A673 (cell line): Measurements from ENCODE around the gene COL4A1. TPM values are rescaled to one million over a fixed set of nuclear protein-coding genes. Genes with fewer than 3 reads are reported as not detected.

Experiments used
- BruUV-seq: library from RNA; stranded (reverse); fragments of 400-500 nt; replicated peaks from 2 replicates; lab custom pipeline; 2021; lab: Mats Ljungman, UMichigan
- CTCF ChIA-PET: fragments of 300-600 bp; sonication (Branson Sonifier 250); formaldehyde crosslinking; loops from one replicate; lab custom pipeline; 2022; ENCODE audit warnings: antibody characterized with exemption; lab: Charles Lee
- POLR2A ChIA-PET: fragments of 300-600 bp; sonication (Branson Sonifier 250); formaldehyde crosslinking; loops from one replicate; lab custom pipeline; 2022; ENCODE audit warnings: antibody characterized with exemption; ENCODE audit not compliant: low non-redundant PET; lab: Charles Lee
- DNase-seq: peaks from one replicate; pipeline ENCODE4 v3.0.0-alpha.2; 2015; ENCODE audit warnings: low spot score
- H3K27ac ChIP-seq: fragments of 200-600 bp; sonication (generic); 2 replicates; pipeline ENCODE4 v1.5.1; 2016; ENCODE audit warnings: mixed run types, low read depth, mild to moderate bottlenecking, mixed read lengths, antibody characterized with exemption, low read length; ENCODE audit not compliant: poor library complexity, severe bottlenecking
- H3K27me3 ChIP-seq: fragments of 200-600 bp; sonication (generic); replicated peaks from 2 replicates; pipeline ENCODE4 v1.6.1; 2017; ENCODE audit warnings: mixed run types, low read depth, mild to moderate bottlenecking, mixed read lengths, antibody characterized with exemption, low read length; ENCODE audit not compliant: insufficient read depth, poor library complexity
- H3K36me3 ChIP-seq: fragments of 200-600 bp; sonication (generic); 2 replicates; pipeline ENCODE4 v1.6.1; 2016; ENCODE audit warnings: mixed run types, mild to moderate bottlenecking, mixed read lengths, antibody characterized with exemption, low read length; ENCODE audit not compliant: insufficient read depth, poor library complexity, severe bottlenecking
- H3K4me1 ChIP-seq: fragments of 200-600 bp; sonication (generic); 2 replicates; pipeline ENCODE4 v1.6.1; 2017; ENCODE audit warnings: mixed run types, mild to moderate bottlenecking, mixed read lengths, antibody characterized with exemption, low read length; ENCODE audit not compliant: insufficient read depth, poor library complexity, severe bottlenecking
- H3K4me3 ChIP-seq: fragments of 200-600 bp; sonication (generic); 2 replicates; pipeline ENCODE4 v1.5.1; 2016; ENCODE audit warnings: low read depth, mixed run types, mild to moderate bottlenecking, mixed read lengths, low read length; ENCODE audit not compliant: poor library complexity, severe bottlenecking
- H3K9me3 ChIP-seq: fragments of 200-600 bp; sonication (generic); 2 replicates; pipeline ENCODE4 v1.6.1; 2016; ENCODE audit warnings: mixed run types, low read depth, mild to moderate bottlenecking, mixed read lengths, antibody characterized with exemption, low read length; ENCODE audit not compliant: poor library complexity, severe bottlenecking
- CTCF ChIP-seq: fragments of 300-800, 200-600 bp; sonication (generic); conservative IDR thresholded peaks from 2 replicates; pipeline ENCODE4 v1.5.1; 2017; ENCODE audit warnings: low read depth, mild to moderate bottlenecking, antibody characterized with exemption, low read length, moderate library complexity, mixed read lengths
- EZH2 ChIP-seq: fragments of 200-600 bp; sonication (generic); IDR thresholded peaks from 2 replicates; pipeline ENCODE4 v1.6.1; 2017; ENCODE audit warnings: borderline replicate concordance, low read depth, mild to moderate bottlenecking, mixed read lengths, antibody characterized with exemption, low read length; ENCODE audit not compliant: poor library complexity, severe bottlenecking
- intact Hi-C: fragments of 100-400 bp; cut with micrococcal nuclease; formaldehyde crosslinking; loops from one replicate; pipeline ENCODE4 v1.10.0; 2022; ENCODE audit not compliant: unreplicated experiment
- total RNA-seq: library from RNA; stranded (reverse); gene quantifications from 2 replicates; pipeline ENCODE4 v1.2.3, GENCODE V29; 2021

COL4A1 gene
- total RNA-seq, 1 experiment from 2014 or later, result 83.9 TPM

- Histone ChIP-seq H3K27me3 (no peaks in the 10 kb centered on the region), H3K27ac (no peak overlapping the region), H3K36me3 (no peaks in the 10 kb centered on the region), H3K9me3 (no peaks in the 10 kb centered on the region), H3K4me3 (no peak overlapping the region), H3K4me1 (peaks cover 4% of the 10 kb centered on the region)
- POLR2A ChIA-PET, result no interaction called here
- no TSS peak for BruUV-seq
- DNase-seq, result no peak
- TF ChIP-seq EZH2 (no peak), CTCF (no peak)
- CTCF ChIA-PET, result no interaction called here
- intact Hi-C loops, result no loop called here
Measured at GRCh38 chr13:110264685-110265275, 42.2 kb downstream of the COL4A1 start.

DNA sequence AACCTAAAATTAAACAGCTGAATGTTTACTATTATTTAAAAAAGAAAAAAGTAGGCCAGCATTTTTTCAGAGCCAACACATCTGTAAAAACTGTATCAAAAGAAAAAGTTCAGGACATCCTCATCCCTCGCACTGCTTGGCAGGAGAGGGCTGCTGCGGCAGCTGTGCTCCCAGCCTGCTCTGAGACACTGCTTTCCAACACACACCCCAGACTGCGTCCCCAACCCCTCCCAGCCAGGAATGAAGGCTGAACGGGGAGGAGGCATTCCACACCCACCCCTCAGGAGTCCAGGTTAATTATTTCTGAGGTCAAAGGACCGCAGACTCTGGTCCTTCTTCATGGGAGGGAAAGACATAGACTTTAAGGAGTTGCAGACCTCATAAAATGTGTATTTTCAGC, 43.1 kb downstream of the COL4A1 start:
- Histone ChIP-seq H3K36me3 (no peaks in the 10 kb centered on the region), H3K9me3 (no peaks in the 10 kb centered on the region), H3K4me3 (no peak overlapping the region), H3K27me3 (no peaks in the 10 kb centered on the region), H3K27ac (no peak overlapping the region), H3K4me1 (peaks cover 4% of the 10 kb centered on the region)
- no TSS peak for BruUV-seq
- TF ChIP-seq CTCF, result no peak
- TF ChIP-seq EZH2, result no peak
- POLR2A ChIA-PET, result no interaction called here
- intact Hi-C loops, result no loop called here
- CTCF ChIA-PET, result no interaction called here
- DNase-seq, result no peak

- Histone ChIP-seq H3K9me3 (no peaks in the 10 kb centered on the region), H3K36me3 (no peaks in the 10 kb centered on the region), H3K4me1 (peaks cover 4% of the 10 kb centered on the region), H3K4me3 (no peak overlapping the region), H3K27ac (no peak overlapping the region), H3K27me3 (no peaks in the 10 kb centered on the region)
- intact Hi-C loops, result no loop called here
- CTCF ChIA-PET, result no interaction called here
- POLR2A ChIA-PET, result no interaction called here
- no TSS peak for BruUV-seq
- TF ChIP-seq EZH2, result no peak
- TF ChIP-seq CTCF, result no peak
- no peak for DNase-seq
Measured at GRCh38 chr13:110263404-110263803, 43.6 kb downstream of the COL4A1 start.
